SW 1271 (cell line): ENCODE data around the gene ZFP30.
"Not testable (repeated sequence)": the region's sequence is repeated elsewhere in the genome, so short reads cannot be mapped to it uniquely, and the experiment has no call there.

ENCODE experiments used
- DNase-seq, 2 experiments: peaks; one replicate each; lab custom pipeline; 2025; lab: John Stamatoyannopoulos, UW

Gene ZFP30

GRCh38 chr19:37655301-37655688 lies at the start of gene ZFP30:
TSS of gene ZFP30 (minus strand) at chr19:37655465. CDS start at chr19:37647822, 7,643 bp downstream.
- DNase-seq: peak in 1 of 2 experiments; percentile 74

- DNase-seq: no peak
These were observed 43.8 kb upstream of the ZFP30 start for GRCh38 chr19:37699057-37699456.

GRCh38 chr19:37698216-37698615 lies 43.0 kb upstream of the ZFP30 start:
- no peak for DNase-seq

GRCh38 chr19:37695144-37695899 lies 40.1 kb upstream of the ZFP30 start:
- DNase-seq: no peak

GRCh38 chr19:37692956-37693620 lies 37.8 kb upstream of the ZFP30 start:
- DNase-seq: no peak

GRCh38 chr19:37691881-37692504 lies 36.7 kb upstream of the ZFP30 start:
- DNase-seq: no peak

GRCh38 chr19:37683520-37683919 lies 28.3 kb upstream of the ZFP30 start:
- no peak for DNase-seq

GRCh38 chr19:37669450-37669914 lies 14.2 kb upstream of the ZFP30 start:
- no peak for DNase-seq

GRCh38 chr19:37657157-37657556 lies 1.9 kb upstream of the ZFP30 start:
- DNase-seq: not testable (repeated sequence)

- DNase-seq: peak; percentile 77 to 79
These were observed 565 bp upstream of the ZFP30 start for GRCh38 chr19:37655689-37656371.

- DNase-seq: peak in 1 of 2 experiments; percentile 14
These were observed 500 bp downstream of the ZFP30 start for GRCh38 chr19:37654629-37655300.

GRCh38 chr19:37654118-37654517 lies 1.1 kb downstream of the ZFP30 start:
- DNase-seq: no peak

GRCh38 chr19:37635076-37636056 lies 19.9 kb downstream of the ZFP30 start:
- no peak for DNase-seq

GRCh38 chr19:37594982-37595382 lies 60.3 kb downstream of the ZFP30 start:
- DNase-seq: peak in 1 of 2 experiments; percentile 42

- DNase-seq: peak; percentile 77 to 87
These were observed 60.8 kb downstream of the ZFP30 start, which contains the start of the genes ZNF540 and ZNF571 for GRCh38 chr19:37594304-37594981. TSS of gene ZNF540 (plus strand) at chr19:37594876. CDS start at chr19:37598448, 3,572 bp downstream. TSS of gene ZNF571 (minus strand) at chr19:37594792. CDS start at chr19:37586676, 8,116 bp downstream.

- no peak for DNase-seq
These were observed 61.3 kb downstream of the ZFP30 start for GRCh38 chr19:37593996-37594303.

GRCh38 chr19:37583340-37583739 lies 71.9 kb downstream of the ZFP30 start:
- no peak for DNase-seq

- DNase-seq: no peak
These were observed 83.1 kb downstream of the ZFP30 start for GRCh38 chr19:37572203-37572602.

- no peak for DNase-seq
These were observed 89.9 kb downstream of the ZFP30 start for GRCh38 chr19:37565370-37565669.
